ENCODE results near the gene ING3.

DNA sequence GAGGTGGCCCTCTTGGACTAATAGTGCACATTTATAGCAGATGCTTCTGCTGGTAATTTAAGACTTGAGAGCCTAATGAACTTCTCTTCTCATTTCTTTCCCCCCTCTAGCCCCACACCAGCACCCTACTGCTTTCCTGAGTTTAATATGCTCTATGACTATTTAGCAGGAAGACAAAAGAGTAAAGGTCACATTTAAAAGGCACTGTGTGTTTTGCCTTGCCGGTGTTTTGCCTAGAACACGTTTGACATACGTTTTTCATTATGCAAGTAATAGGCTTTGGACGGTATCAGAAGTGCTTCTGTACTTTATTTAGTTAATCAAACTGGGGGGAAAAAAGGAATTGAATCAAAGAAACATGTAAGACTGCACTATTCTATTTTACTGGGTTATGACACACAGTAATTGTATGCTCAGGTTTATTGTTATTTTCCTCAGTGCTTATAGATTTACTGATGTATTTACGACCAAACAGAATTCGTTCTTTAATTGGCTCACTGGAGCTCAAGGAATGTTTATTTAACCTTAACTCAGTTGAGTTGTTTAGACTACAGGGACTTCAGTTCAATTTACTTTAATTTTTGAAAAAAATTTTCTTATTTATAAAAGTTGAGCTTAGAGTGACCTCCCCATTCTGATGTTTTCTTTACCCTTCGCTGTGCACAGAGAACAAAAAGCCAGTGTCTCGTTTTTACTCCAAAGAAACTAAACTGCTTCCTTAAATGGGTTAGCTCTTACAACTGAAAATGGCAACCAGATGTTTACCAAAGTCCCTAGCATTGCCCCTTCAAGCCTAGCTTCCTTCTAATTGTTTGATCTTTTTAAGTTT lies 73.3 kb downstream of the ING3 start:
- TF ChIP-seq, protein P1, sequence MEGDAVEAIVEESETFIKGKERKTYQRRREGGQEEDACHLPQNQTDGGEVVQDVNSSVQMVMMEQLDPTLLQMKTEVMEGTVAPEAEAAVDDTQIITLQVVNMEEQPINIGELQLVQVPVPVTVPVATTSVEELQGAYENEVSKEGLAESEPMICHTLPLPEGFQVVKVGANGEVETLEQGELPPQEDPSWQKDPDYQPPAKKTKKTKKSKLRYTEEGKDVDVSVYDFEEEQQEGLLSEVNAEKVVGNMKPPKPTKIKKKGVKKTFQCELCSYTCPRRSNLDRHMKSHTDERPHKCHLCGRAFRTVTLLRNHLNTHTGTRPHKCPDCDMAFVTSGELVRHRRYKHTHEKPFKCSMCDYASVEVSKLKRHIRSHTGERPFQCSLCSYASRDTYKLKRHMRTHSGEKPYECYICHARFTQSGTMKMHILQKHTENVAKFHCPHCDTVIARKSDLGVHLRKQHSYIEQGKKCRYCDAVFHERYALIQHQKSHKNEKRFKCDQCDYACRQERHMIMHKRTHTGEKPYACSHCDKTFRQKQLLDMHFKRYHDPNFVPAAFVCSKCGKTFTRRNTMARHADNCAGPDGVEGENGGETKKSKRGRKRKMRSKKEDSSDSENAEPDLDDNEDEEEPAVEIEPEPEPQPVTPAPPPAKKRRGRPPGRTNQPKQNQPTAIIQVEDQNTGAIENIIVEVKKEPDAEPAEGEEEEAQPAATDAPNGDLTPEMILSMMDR (IDR thresholded peaks at IDR 0.05 in 4 of 5, conservative IDR thresholded peaks at IDR 0.05 in 1 of 5), result no peak
- TF ChIP-seq POLR2A (IDR thresholded peaks at IDR 0.05), result no peak

All from gastrocnemius medialis (tissue), 4 donors.